Activated T-cell treated with anti-CD3 and anti-CD28 coated beads, Interleukin-2, amount 50 U/mL, for 72 hours (primary cell): Measurements from ENCODE around the gene IL32. TPM values are rescaled to one million over a fixed set of nuclear protein-coding genes. Genes with fewer than 3 reads are reported as not detected.
A peak's percentile ranks its signal among the peaks of the same experiment; 100 is the strongest.

Source experiments
- ATAC-seq, 2 donors: fragments of 150-1000 bp; cut with Tn5 transposase; replicated peaks in 1 of 2; 2 replicates each; pipeline ENCODE4 v1.10.0; 2021; ENCODE audit warnings: moderate library complexity in 2 of 2, mild to moderate bottlenecking in 1 of 2
- DNase-seq, 2 donors: peaks; one replicate each; pipeline ENCODE4 v3.0.0; 2021 to 2022; ENCODE audit warnings: mixed read lengths in 1 of 2
- H3K27ac Mint-ChIP-seq: one replicate; pipeline ENCODE4 v1.8.0; 2022; ENCODE audit warnings: mild to moderate bottlenecking, moderate library complexity, mixed read lengths
- H3K27me3 Mint-ChIP-seq: one replicate; pipeline ENCODE4 v1.8.0; 2022; ENCODE audit warnings: low read depth, mixed read lengths
- H3K36me3 Mint-ChIP-seq, 2 donors: one replicate each; pipeline ENCODE4 v1.8.0; 2022; ENCODE audit warnings: mixed read lengths in 2 of 2, mild to moderate bottlenecking in 1 of 2; ENCODE audit not compliant: insufficient read depth in 2 of 2
- H3K4me1 Mint-ChIP-seq: one replicate; pipeline ENCODE4 v1.8.0; 2022; ENCODE audit warnings: low read depth, mixed read lengths
- H3K4me3 Mint-ChIP-seq, 2 donors: one replicate each; pipeline ENCODE4 v1.8.0; 2022; ENCODE audit warnings: mild to moderate bottlenecking in 2 of 2, mixed read lengths in 2 of 2, moderate library complexity in 2 of 2
- H3K9me3 Mint-ChIP-seq, 2 donors: one replicate each; pipeline ENCODE4 v1.8.0; 2022; ENCODE audit warnings: mixed read lengths in 2 of 2
- total RNA-seq, 2 donors: library from RNA; stranded (reverse); gene quantifications; one replicate each; pipeline ENCODE4 v1.2.3, GENCODE V29; 2022

IL32 gene
- total RNA-seq, 2 donors from 2014 or later: 1,427 to 2,251 TPM

- H3K4me3 Mint-ChIP-seq: peak overlapping the region in 1 of 2 donors; percentile 36
Measured at GRCh38 chr16:3035289-3035971, 30.0 kb upstream of the IL32 start.

DNA sequence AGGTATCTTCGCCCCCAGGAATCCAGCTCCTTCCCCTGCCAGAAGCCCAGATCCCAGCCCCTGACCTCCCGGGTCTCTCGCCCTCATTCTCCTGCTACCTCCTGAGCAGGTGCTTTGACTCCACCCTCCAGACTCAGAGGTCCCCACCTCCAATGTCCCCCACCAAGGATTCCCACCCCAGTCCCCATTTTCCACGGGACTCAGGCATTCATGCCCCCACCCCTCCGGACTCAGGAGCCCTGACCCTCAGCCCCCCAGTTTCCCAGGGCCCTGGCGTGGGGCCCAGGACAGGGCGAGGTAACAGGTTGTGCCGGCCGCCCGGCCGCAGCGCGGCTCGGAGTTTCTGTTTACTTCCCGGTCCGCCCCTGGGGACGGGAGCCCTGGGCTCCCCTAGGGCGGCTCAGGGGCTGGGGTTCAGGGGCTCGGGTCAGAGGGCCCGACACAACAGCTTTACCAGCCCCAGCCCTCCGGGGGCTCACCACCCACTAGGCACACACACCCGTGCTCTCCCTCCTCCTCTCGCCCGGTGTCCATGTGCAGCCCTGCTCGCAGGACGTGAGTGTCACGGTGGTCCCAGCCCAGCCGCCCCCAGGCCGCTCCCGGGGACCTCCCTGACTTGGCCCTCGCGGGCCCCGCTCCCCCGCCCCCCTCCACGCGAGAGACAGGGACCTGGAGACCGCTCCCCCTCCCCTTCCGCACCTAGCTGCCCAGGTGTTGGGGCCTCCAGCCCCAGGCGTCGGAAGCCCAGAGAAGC, 29.3 kb upstream of the IL32 start:
- H3K4me3 Mint-ChIP-seq: peak overlapping the region in 1 of 2 donors; percentile 36
- peaks cover 86% of the 10 kb centered on the region for H3K27me3 Mint-ChIP-seq
- H3K27ac Mint-ChIP-seq: no peak overlapping the region
- no peak for DNase-seq
- peaks cover 27% of the 10 kb centered on the region for H3K4me1 Mint-ChIP-seq
- H3K9me3 Mint-ChIP-seq: no peaks in the 10 kb centered on the region
- peaks cover 0 to 1% of the 10 kb centered on the region in 2 donors for H3K36me3 Mint-ChIP-seq
- ATAC-seq: no peak

More at GRCh38 chr16:3035289-3035971, 30.0 kb upstream of the IL32 start:
- Mint-ChIP-seq H3K27me3 (peaks cover 87% of the 10 kb centered on the region), H3K9me3 (no peaks in the 10 kb centered on the region), H3K4me1 (peaks cover 27% of the 10 kb centered on the region), H3K27ac (no peak overlapping the region), H3K36me3 (peaks cover 0 to 1% of the 10 kb centered on the region in 2 donors)
- ATAC-seq (no peak), DNase-seq (no peak)

- H3K36me3 Mint-ChIP-seq: peaks cover 0 to 1% of the 10 kb centered on the region in 2 donors
- no peak for ATAC-seq
- no peak for DNase-seq
Measured at GRCh38 chr16:3036726-3037315, 28.6 kb upstream of the IL32 start, which contains the start of gene BICDL2. TSS of gene BICDL2 (minus strand) at chr16:3036944. CDS start at chr16:3035496, 1,448 bp downstream.

DNA sequence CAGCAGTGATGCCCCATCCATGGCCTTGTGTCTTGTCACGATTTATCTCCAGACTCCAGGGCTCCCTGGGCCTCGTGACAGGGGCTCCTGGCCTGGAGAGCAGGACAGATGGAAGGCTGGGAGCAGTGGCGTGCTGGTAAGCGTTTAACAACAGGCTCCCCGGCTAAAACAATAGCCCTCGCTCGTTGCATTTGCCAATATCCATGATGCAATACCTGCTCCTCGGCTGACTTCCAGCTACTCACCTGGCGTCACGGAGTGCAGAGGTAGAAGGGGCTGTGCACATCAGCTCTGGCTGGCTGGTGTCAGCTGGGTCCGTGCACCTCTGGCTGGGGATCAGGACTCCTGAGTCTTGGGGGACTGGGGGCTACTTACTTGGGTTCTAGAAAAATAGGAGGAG, 27.2 kb upstream of the IL32 start:
- DNase-seq: no peak
- H3K27me3 Mint-ChIP-seq: peaks cover 77% of the 10 kb centered on the region
- peaks cover 0 to 1% of the 10 kb centered on the region in 2 donors for H3K36me3 Mint-ChIP-seq

More at GRCh38 chr16:3036726-3037315, 28.6 kb upstream of the IL32 start, which contains the start of gene BICDL2:
- no peaks in the 10 kb centered on the region for H3K9me3 Mint-ChIP-seq
- H3K27ac Mint-ChIP-seq: no peak within 1 kb of the TSS
- H3K27me3 Mint-ChIP-seq: peaks cover 84% of the 10 kb centered on the region
- H3K4me1 Mint-ChIP-seq: peaks cover 27% of the 10 kb centered on the region
- peak within 1 kb of the TSS; percentile 58 to 64 for H3K4me3 Mint-ChIP-seq

GRCh38 chr16:3038896-3039295, 26.5 kb upstream of the IL32 start:
- Mint-ChIP-seq H3K27ac (no peak overlapping the region), H3K9me3 (no peaks in the 10 kb centered on the region), H3K4me3 (no peak overlapping the region), H3K36me3 (peaks cover 0 to 1% of the 10 kb centered on the region in 2 donors), H3K4me1 (peaks cover 19% of the 10 kb centered on the region), H3K27me3 (peaks cover 77% of the 10 kb centered on the region)
- no peak for ATAC-seq
- DNase-seq: no peak

More for the DNA sequence above, 27.2 kb upstream of the IL32 start:
- ATAC-seq: no peak
- Mint-ChIP-seq H3K4me1 (peaks cover 19% of the 10 kb centered on the region), H3K9me3 (no peaks in the 10 kb centered on the region), H3K4me3 (no peak overlapping the region), H3K27ac (no peak overlapping the region)

DNA sequence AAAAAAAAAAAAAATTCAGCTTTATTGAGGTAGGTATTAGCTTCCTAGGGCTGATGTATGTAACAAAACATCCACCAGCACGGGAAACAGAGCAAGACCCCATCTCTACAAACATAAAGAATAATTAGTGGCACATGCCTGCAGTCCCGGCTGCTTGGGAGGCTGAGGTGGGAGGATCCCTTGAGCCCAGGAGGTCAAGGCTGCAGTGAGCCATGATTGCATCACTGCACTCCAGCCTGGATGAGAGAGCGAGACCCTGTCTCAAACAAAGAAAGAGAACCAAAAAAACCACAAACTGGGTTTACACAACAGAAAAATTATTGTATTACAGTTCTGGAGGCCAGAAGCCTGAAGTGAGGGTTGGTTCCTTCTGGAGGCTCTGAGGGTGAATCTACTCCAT, 23.1 kb upstream of the IL32 start:
- no peak for DNase-seq
- no peak for ATAC-seq
- Mint-ChIP-seq H3K27ac (no peak overlapping the region), H3K27me3 (peaks cover 66% of the 10 kb centered on the region), H3K9me3 (no peaks in the 10 kb centered on the region), H3K36me3 (no peaks in the 10 kb centered on the region), H3K4me1 (peaks cover 18% of the 10 kb centered on the region), H3K4me3 (no peak overlapping the region)

GRCh38 chr16:3044708-3045107, 20.7 kb upstream of the IL32 start:
- H3K36me3 Mint-ChIP-seq: no peaks in the 10 kb centered on the region
- no peak for DNase-seq
- peaks cover 58% of the 10 kb centered on the region for H3K27me3 Mint-ChIP-seq
- peak overlapping the region; percentile 82 to 86 for H3K4me3 Mint-ChIP-seq
- ATAC-seq: no peak
- H3K4me1 Mint-ChIP-seq: peaks cover 25% of the 10 kb centered on the region
- H3K9me3 Mint-ChIP-seq: no peaks in the 10 kb centered on the region
- peak overlapping the region; percentile 3 for H3K27ac Mint-ChIP-seq

- H3K9me3 Mint-ChIP-seq: no peaks in the 10 kb centered on the region
- H3K4me3 Mint-ChIP-seq: peak within 1 kb of the TSS; percentile 82 to 86
- H3K4me1 Mint-ChIP-seq: peaks cover 29% of the 10 kb centered on the region
- H3K27ac Mint-ChIP-seq: no peak within 1 kb of the TSS
- no peaks in the 10 kb centered on the region for H3K36me3 Mint-ChIP-seq
- peak; percentile 38 to 54 for ATAC-seq
- H3K27me3 Mint-ChIP-seq: peaks cover 46% of the 10 kb centered on the region
- DNase-seq: peak in 1 of 2 donors; percentile 47
Measured at GRCh38 chr16:3045758-3046640, 19.4 kb upstream of the IL32 start, which contains the start of gene MMP25. TSS of gene MMP25 (plus strand) at chr16:3046561. CDS start at chr16:3046918, 357 bp downstream.

GRCh38 chr16:3046641-3047386, 18.6 kb upstream of the IL32 start:
- H3K36me3 Mint-ChIP-seq: peaks cover 0 to 2% of the 10 kb centered on the region in 2 donors
- DNase-seq (peak in 1 of 2 donors; percentile 45), ATAC-seq (peak; percentile 19 to 29)
- peaks cover 43% of the 10 kb centered on the region for H3K27me3 Mint-ChIP-seq
- no peaks in the 10 kb centered on the region for H3K9me3 Mint-ChIP-seq
- peak overlapping the region; percentile 46 to 61 for H3K4me3 Mint-ChIP-seq
- H3K4me1 Mint-ChIP-seq: peaks cover 38% of the 10 kb centered on the region
- no peak overlapping the region for H3K27ac Mint-ChIP-seq

- DNase-seq (no peak), ATAC-seq (no peak)
- Mint-ChIP-seq H3K4me3 (peak overlapping the region in 1 of 2 donors; percentile 46), H3K36me3 (peaks cover 2% of the 10 kb centered on the region in 2 donors), H3K27me3 (peaks cover 43% of the 10 kb centered on the region), H3K4me1 (peaks cover 43% of the 10 kb centered on the region), H3K9me3 (no peaks in the 10 kb centered on the region), H3K27ac (no peak overlapping the region)
Measured at GRCh38 chr16:3047387-3047720, 18.1 kb upstream of the IL32 start.

GRCh38 chr16:3049921-3050481, 15.4 kb upstream of the IL32 start:
- Mint-ChIP-seq H3K27ac (no peak overlapping the region), H3K4me1 (peaks cover 60% of the 10 kb centered on the region), H3K27me3 (peaks cover 18% of the 10 kb centered on the region), H3K36me3 (peaks cover 7 to 8% of the 10 kb centered on the region in 2 donors), H3K9me3 (no peaks in the 10 kb centered on the region), H3K4me3 (no peak overlapping the region)
- ATAC-seq (no peak), DNase-seq (no peak)
